WERI-Rb-1 (cell line): ENCODE results near the gene ARHGAP29.

ENCODE experiments used
- DNase-seq: peaks from one replicate; pipeline ENCODE4 v3.0.0-alpha.2; 2020
- H3K27ac ChIP-seq: fragments of 250-450 bp; sonication (Bioruptor Pico); 2 replicates; pipeline ENCODE4 v1.5.1; 2020; ENCODE audit warnings: mild to moderate bottlenecking, moderate library complexity
- H3K27me3 ChIP-seq: fragments of 250-450 bp; sonication (Bioruptor Pico); 2 replicates; pipeline ENCODE4 v1.5.1; 2021; ENCODE audit warnings: mild to moderate bottlenecking, low read depth, moderate library complexity; ENCODE audit not compliant: insufficient read depth, severe bottlenecking
- H3K36me3 ChIP-seq: fragments of 250-450 bp; sonication (Bioruptor Pico); 2 replicates; pipeline ENCODE4 v1.5.1; 2020; ENCODE audit warnings: mild to moderate bottlenecking, moderate library complexity
- H3K4me3 ChIP-seq: 2 replicates; pipeline ENCODE4 v1.5.1; 2011; ENCODE audit warnings: low read depth, mild to moderate bottlenecking, control low read depth, low read length
- H3K9me3 ChIP-seq: fragments of 250-450 bp; sonication (Bioruptor Pico); 2 replicates; pipeline ENCODE4 v1.5.1; 2021; ENCODE audit warnings: mild to moderate bottlenecking, moderate library complexity; ENCODE audit not compliant: severe bottlenecking
- TF ChIP-seq, protein P1 (sequence below): IDR thresholded peaks from 2 replicates; pipeline ENCODE4 v1.5.1; 2011; ENCODE audit warnings: low read depth, mild to moderate bottlenecking, control low read depth, inconsistent platforms, low read length

Gene ARHGAP29

GRCh38 chr1:94230920-94231319 is 6.5 kb downstream of the ARHGAP29 start:
- Histone ChIP-seq H3K9me3 (no peaks in the 10 kb centered on the region), H3K36me3 (no peaks in the 10 kb centered on the region), H3K27me3 (no peaks in the 10 kb centered on the region), H3K4me3 (no peak overlapping the region), H3K27ac (no peak overlapping the region)
- TF ChIP-seq, protein P1, sequence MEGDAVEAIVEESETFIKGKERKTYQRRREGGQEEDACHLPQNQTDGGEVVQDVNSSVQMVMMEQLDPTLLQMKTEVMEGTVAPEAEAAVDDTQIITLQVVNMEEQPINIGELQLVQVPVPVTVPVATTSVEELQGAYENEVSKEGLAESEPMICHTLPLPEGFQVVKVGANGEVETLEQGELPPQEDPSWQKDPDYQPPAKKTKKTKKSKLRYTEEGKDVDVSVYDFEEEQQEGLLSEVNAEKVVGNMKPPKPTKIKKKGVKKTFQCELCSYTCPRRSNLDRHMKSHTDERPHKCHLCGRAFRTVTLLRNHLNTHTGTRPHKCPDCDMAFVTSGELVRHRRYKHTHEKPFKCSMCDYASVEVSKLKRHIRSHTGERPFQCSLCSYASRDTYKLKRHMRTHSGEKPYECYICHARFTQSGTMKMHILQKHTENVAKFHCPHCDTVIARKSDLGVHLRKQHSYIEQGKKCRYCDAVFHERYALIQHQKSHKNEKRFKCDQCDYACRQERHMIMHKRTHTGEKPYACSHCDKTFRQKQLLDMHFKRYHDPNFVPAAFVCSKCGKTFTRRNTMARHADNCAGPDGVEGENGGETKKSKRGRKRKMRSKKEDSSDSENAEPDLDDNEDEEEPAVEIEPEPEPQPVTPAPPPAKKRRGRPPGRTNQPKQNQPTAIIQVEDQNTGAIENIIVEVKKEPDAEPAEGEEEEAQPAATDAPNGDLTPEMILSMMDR, result no peak
- DNase-seq, result no peak

- no peaks in the 10 kb centered on the region for H3K36me3 ChIP-seq
- no peak overlapping the region for H3K4me3 ChIP-seq
- no peaks in the 10 kb centered on the region for H3K9me3 ChIP-seq
- no peak overlapping the region for H3K27ac ChIP-seq
- no peaks in the 10 kb centered on the region for H3K27me3 ChIP-seq
- TF ChIP-seq, protein P1, result no peak
- no peak for DNase-seq
Measured at GRCh38 chr1:94228640-94229375, 8.6 kb downstream of the ARHGAP29 start.

DNA sequence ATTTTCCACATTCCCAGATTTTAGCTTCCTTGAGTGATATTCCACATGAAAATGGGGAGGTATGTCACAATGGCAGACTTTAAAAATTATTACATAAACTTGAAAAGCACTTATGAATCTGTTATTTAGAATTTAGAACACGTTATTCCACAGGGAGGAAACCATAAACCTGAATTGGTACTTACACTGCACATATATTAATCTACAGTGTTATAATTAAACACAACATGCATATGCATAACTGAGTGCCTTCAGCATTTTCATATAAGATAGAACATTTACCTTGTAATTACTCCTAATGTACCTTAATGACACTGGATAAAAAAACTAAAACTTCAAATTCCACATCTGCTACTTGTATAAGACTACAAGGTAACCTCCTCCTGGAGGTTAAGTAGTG is 9.8 kb downstream of the ARHGAP29 start:
- no peaks in the 10 kb centered on the region for H3K36me3 ChIP-seq
- no peak for DNase-seq
- H3K27ac ChIP-seq, result no peak overlapping the region
- H3K27me3 ChIP-seq, result no peaks in the 10 kb centered on the region
- no peak overlapping the region for H3K4me3 ChIP-seq
- H3K9me3 ChIP-seq, result no peaks in the 10 kb centered on the region
- TF ChIP-seq, protein P1, result no peak

DNA sequence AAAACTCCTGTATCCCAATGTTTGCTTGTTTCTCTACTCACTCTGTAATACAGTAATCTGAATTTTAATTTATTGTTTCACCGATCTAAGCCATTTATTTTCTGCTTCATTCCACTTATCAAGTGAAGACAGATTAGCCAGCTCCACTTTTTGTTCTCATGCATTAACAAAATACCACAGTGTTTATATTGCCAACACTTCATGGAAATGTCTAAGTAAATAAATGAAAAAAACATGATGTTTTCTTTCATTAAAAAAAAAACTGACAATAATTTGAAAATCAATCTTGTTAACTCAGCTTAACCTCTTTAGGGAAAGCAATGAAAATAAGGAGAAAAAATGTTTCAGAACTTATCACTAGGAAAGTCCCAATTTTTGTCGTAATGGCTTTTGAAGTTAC is 11.5 kb downstream of the ARHGAP29 start:
- Histone ChIP-seq H3K4me3 (no peak overlapping the region), H3K36me3 (no peaks in the 10 kb centered on the region)
- TF ChIP-seq, protein P1, result no peak

DNA sequence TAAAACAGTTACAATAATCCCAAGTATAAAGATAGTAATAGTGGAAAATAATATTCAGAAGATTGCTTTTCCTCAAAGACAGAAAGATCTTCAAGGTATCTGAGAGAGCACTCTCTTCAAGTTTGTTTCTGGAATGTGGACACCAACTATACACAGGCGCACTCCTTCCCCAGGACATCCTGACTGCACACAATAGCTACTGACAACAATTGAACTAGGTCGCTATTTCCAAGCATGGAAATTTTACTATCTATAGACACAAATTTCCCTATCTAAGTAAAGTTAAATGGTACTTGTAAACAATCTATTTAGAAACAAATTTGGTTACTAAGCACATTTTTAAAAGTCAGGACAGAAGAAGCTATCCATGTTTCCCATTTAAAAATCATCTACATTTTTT is 19.1 kb downstream of the ARHGAP29 start:
- Histone ChIP-seq H3K4me3 (no peak overlapping the region), H3K36me3 (no peaks in the 10 kb centered on the region), H3K27me3 (no peaks in the 10 kb centered on the region), H3K9me3 (no peaks in the 10 kb centered on the region), H3K27ac (no peak overlapping the region)
- TF ChIP-seq, protein P1, result no peak
- DNase-seq, result no peak

More for the DNA sequence above, 11.5 kb downstream of the ARHGAP29 start:
- Histone ChIP-seq H3K9me3 (no peaks in the 10 kb centered on the region), H3K27ac (no peak overlapping the region), H3K27me3 (no peaks in the 10 kb centered on the region)
- DNase-seq, result no peak

DNA sequence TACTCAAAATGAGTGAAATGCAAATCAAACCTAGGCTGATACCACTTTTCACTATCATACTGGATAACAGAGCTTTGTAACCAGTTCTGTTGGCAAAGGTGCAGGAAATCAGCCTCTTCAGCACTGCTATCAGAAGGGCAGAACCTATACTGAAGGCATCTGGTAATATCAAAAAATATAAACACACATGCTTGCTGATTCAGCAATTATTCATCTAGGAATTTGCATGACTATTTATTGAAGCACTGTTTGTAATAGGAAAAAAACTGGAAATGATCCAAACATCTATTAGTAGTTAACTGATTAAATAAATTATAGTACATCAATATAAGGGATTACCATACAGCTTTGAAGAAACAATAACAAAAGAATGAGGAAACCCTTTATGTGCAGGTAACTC is 21.4 kb downstream of the ARHGAP29 start:
- H3K27me3 ChIP-seq, result no peaks in the 10 kb centered on the region
- DNase-seq, result no peak
- no peaks in the 10 kb centered on the region for H3K36me3 ChIP-seq
- H3K4me3 ChIP-seq, result no peak overlapping the region
- TF ChIP-seq, protein P1, result no peak
- no peak overlapping the region for H3K27ac ChIP-seq
- H3K9me3 ChIP-seq, result no peaks in the 10 kb centered on the region
